NCI-H1417 (cell line): Measurements from ENCODE around the gene CDH16.
"Not testable (repeated sequence)": the region's sequence is repeated elsewhere in the genome, so short reads cannot be mapped to it uniquely, and the experiment has no call there.

Source experiments
- DNase-seq, 3 experiments: peaks; one replicate each; lab custom pipeline; 2025; lab: John Stamatoyannopoulos, UW

The CDH16 gene

DNA sequence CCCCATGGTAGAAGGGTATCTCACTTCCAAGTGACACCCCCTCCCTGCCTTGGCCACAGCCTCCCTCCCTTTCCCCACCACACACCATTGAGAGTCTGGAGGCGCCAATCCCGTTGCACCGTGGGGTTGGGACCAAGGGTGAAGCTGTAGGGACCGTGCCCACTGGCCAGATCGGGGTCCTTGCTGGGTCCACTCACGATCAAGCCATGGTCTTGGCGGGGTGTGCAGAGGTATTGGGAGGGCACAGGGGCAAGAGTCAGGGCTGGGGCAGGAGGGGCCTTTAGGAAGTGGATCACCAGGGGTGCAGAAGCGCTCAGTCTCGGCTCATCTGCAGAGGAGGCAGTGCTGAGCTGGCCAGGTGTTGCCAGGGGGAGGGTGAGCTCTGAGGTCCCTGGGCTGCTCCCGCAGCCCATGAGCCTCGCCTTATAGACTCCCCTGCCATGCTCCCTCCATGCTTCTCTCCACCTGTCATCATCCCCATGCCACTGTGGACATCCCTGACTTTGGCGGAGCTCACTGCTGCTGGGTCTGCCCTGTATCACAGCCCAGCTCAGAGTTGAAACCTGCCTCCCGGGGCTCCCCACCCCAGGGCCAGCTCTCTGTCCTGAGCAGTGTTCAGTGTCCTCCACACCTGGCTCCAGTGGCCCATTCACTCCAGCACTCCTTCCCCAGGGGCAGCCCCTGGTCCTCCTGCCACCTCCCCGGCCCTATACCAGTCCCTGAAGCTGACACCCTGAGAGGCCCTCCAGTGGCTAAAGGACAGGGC lies 8.3 kb downstream of the CDH16 start:
- DNase-seq, result no peak

- no peak for DNase-seq
Measured at GRCh38 chr16:66908762-66909559, 9.7 kb downstream of the CDH16 start.

- no peak for DNase-seq
Measured at GRCh38 chr16:66908116-66908515, 10.6 kb downstream of the CDH16 start.

GRCh38 chr16:66906916-66907836 lies 11.5 kb downstream of the CDH16 start:
- DNase-seq, result no peak

DNA sequence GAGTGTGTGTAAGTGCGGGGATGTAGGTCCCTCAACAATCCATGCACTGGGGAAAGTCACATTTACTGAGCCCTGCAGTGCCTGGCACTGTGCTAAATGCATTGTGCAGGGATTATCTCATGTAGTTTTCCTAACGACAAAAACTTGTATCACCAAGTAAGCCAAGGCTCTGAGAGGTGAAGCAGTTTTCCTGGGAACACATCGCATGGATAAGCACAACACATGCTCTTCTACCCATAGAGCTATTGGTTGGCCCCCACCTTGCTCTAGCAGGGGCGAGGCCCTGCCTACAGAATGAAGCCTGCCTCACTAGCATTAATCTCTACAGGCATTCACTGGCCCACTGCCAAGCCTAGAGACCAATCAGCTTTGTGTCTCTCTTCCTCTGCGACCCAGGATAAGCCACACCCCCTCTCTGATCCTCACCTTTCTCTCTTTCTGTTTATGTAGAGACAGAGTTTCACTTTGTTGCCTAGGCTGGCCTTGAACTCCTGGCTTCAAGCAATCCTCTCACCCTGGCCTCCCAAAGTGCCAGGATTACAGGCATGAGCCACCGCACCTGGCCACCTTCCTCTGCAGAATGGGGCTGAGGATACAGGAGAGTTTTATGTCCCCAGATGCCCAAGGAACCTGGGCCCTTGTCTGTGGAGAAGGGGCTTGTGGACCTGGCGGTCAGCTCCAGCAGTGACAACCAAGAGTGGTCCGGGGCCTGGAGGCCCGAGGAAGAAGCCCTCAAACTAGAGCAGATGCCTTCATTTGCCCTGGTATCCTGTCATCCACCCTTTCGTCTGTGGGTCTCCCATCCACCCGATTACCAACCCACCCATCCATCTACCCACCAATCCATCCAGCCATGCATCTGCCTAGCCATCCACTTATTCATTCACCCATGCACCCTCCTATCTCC lies 12.8 kb downstream of the CDH16 start:
- DNase-seq, result peak in 2 of 3 experiments; percentile 31 to 36

DNA sequence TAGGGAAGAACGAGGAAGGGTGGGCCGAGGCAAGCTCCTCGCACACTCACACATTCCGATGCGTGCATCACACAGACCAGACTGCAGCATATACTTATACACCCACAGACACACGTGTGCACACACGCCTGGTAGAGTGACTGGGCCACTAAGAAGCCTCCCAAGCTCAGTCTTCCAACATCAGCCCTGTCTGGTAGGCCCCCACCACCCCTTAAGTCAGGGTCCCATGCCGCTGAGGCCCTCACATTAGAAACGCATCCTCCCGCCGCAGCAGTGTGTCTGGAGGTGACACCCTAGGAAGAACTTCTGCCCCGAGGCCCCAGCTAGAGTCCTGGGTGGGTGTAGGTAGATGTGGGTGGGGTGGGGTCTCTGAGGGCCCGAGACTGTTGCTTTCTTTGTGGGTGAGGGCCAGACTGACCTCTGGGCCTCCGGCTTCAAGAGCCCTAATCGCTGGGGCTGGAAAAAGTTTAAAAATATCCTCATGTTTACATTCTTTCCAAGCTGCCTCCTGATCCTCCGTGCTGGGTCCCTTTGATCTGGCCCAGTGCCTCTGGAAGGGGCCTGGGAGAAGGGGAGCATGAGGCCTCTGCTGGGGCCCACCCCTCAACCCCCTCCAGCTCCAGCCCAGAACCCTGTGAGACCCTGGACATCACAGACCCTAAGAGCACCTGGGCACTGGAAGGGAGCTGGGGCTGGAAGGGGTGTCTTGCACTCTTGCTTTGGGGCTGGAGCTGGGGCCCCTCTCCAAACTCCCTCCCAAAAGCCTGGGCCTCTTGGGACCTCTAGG lies 13.6 kb downstream of the CDH16 start:
- DNase-seq, result no peak

DNA sequence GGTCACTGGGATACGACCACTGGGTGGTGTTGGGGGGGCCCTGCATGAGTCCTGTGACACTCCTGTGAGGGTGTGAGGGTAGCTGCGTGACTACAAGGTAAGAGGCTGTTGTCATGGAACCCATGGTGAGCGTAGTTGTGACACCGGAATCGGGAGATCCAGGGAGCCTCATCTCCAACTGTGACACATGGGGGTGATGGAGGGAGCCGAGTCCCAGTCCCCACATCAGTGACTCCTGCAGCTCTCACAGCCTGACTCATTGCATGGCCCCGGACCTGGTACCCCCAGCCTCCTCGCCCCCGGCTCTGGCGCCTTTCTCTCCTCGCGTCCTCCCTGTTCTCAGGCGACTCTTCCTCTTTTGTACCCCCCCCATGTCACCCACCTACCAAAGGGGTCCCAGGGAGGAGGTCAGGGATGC lies 14.2 kb downstream of the CDH16 start:
- DNase-seq, result no peak

DNA sequence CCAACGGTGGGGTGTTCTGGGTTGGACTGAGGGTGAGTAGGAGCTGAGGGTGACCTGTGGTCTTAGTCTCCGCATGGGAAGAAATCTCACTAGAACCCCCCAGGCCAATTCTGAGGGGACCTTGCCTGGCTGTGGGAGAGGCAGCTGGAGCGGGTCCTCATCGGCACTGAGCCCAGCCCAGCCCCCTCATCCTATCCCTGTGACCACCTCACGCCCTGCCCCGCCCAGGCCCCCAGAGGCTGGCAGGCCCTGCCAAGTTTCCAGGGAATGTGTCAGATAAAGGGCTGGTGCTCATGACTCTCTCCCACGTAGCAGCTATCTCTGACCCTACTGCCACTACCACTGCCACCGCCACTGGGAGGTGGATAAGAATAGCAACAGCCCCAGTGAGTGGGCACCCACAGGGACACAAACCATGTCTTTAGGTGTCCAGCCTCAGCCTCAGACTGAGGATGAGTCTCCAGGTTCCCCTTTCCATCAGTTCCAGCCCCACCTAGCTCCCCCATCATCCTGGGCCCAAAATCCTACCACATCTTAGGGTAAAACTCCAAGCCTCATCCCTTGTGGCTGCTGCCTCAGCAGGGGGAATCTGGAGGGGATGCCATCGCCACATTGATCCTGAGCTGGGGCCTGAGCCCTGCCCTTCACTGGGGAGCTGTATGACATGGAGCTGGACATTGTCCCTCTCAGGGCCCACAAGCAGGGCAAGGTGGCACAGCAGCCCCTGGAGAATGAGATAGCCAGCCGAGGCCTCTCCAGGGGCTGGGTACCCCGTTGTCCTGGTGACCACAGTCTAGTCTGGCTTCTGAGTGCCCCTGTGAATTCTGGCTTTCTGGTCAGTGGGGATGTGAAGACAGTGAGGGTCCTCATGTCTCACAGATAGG lies 14.9 kb downstream of the CDH16 start:
- DNase-seq, result no peak

DNA sequence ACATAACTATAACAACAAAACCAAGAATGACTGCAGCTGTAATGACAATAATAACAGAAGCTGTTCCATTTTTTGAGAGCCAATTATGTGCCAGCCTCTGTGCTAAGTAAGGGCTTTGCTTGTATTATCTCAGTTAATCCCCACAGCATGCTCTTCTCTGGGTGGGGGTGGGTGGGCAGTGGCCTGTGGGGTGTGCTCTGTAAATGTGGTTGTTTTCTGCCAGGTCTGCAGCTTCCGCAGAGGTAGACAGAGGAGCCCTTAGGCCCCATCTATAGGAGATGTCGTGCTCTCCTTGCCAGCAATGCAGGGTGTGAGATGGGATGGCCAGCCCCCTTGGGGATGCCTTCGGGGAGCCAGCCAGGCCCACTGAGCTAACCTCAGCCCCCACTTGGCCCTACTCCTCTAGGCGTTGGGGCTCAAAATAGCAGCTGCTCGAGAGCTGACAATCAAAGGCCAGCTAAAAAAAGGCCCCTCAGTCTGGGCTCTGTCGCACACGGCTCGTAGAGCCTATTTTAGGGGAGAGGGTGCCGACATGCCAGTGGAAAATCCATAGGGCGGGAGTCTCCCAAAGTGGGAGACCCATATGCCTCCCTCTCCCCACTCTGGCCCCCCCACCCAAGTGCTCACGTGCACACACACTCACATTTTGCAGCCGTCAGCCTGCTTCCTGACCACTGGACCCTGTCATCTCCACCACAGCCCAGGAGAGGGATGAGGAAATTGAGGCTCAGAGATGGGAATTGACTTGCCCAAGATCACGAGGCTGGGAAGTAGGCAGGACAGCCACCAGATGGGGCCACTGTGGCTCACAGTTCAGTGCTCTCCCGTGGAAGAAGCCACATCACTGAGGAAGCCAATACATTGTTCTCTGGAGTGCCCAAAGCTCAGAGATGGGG lies 15.8 kb downstream of the CDH16 start:
- no peak for DNase-seq

- DNase-seq, result no peak
Measured at GRCh38 chr16:66901626-66902025, 17.1 kb downstream of the CDH16 start.

DNA sequence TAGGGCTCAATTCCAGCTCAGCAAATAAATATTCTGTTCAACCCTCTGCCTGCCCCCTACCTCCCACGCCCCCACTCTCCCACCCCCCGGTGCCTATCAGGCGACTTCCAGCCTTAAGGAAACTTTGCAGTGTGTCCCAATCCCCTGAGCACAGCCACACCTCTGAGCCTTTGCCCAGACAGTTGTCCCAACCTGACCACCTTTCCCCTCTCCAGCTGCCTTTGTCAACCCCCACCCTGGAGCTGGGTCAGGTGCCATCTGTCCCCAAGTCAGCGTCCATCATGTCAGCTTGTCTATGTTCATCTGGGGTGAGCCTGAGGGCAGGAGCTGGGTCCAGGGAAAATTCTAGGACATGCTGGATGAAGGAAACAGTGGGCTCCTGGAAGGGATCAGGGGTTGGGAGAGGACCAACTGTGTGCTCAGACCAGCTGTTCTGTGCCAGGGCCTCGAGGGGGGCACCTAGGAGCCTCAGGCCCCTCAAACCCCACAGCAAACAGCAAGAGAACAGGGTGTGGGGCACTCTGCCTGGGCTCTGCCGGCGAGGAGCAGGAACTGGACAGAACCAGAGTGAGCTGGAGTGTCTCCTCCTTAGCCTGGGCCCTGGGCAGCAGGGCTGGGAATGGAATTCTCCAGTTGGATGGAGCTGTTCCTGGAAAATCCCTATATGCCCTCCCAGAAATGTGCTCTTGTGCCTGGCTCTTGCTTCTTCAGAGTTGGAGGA lies 17.8 kb downstream of the CDH16 start:
- no peak for DNase-seq

- DNase-seq, result peak in 2 of 3 experiments; percentile 34 to 77
Measured at GRCh38 chr16:66899945-66900710, 18.6 kb downstream of the CDH16 start.

- DNase-seq, result no peak
Measured at GRCh38 chr16:66899310-66899944, 19.3 kb downstream of the CDH16 start.

DNA sequence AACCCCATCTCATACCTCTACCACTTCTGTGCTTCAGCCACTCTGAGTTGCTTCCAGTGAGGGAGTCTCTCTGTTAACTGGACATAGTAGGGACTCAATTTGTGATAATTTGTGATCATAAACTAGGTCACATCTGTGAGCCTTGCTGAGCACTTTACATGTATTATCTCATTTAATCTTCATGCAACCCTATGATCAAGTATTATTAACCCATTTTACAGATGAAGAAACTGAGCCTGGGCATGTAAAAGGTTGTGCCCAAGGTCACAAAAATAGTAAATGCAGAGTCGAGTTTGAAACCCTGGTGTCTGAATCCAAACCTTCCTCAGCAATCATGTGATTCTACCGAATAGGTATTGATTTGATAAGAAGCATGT lies 19.8 kb downstream of the CDH16 start:
- DNase-seq, result no peak

- no peak for DNase-seq
Measured at GRCh38 chr16:66898207-66898606, 20.5 kb downstream of the CDH16 start.

- DNase-seq, result not testable (repeated sequence)
Measured at GRCh38 chr16:66896682-66897081, 22.0 kb downstream of the CDH16 start.
